Bone marrow (tissue), 2 donors: ENCODE data around the gene IQSEC3.
"Not testable (repeated sequence)": the region's sequence is repeated elsewhere in the genome, so short reads cannot be mapped to it uniquely, and the experiment has no call there.

ENCODE experiments used
- DNase-seq, 2 donors: peaks; one replicate each; lab custom pipeline; 2025; lab: John Stamatoyannopoulos, UW

IQSEC3 gene

GRCh38 chr12:214003-214741, 147.6 kb downstream of the IQSEC3 start, which contains the start of gene SLC6A12:
Gene SLC6A12, minus strand, starts transcription at chr12:214157. Its CDS starts 4,171 bp downstream, at chr12:209986.
- DNase-seq: no peak

GRCh38 chr12:215116-215515, 148.5 kb downstream of the IQSEC3 start:
- DNase-seq: no peak

GRCh38 chr12:217029-217428, 150.5 kb downstream of the IQSEC3 start:
- not testable (repeated sequence) for DNase-seq

- DNase-seq: no peak
Measured at GRCh38 chr12:218221-218620, 151.7 kb downstream of the IQSEC3 start.

- no peak for DNase-seq
Measured at GRCh38 chr12:218728-219590, 152.4 kb downstream of the IQSEC3 start.

- DNase-seq: peak; percentile 38 to 47
Measured at GRCh38 chr12:219891-220352, 153.4 kb downstream of the IQSEC3 start.

- DNase-seq: no peak
Measured at GRCh38 chr12:220491-220890, 153.9 kb downstream of the IQSEC3 start.

GRCh38 chr12:220946-221550, 154.5 kb downstream of the IQSEC3 start:
- DNase-seq: no peak

- DNase-seq: no peak
Measured at GRCh38 chr12:221736-222135, 155.2 kb downstream of the IQSEC3 start.

GRCh38 chr12:223841-224240, 157.3 kb downstream of the IQSEC3 start:
- DNase-seq: no peak

- no peak for DNase-seq
Measured at GRCh38 chr12:224330-224729, 157.8 kb downstream of the IQSEC3 start.

GRCh38 chr12:225012-225411, 158.4 kb downstream of the IQSEC3 start:
- no peak for DNase-seq

GRCh38 chr12:226401-226800, 159.8 kb downstream of the IQSEC3 start:
- DNase-seq: no peak

- DNase-seq: no peak
Measured at GRCh38 chr12:227286-227915, 160.8 kb downstream of the IQSEC3 start.
